ENCODE measurements around the gene DPYSL5.

Gene DPYSL5

DNA sequence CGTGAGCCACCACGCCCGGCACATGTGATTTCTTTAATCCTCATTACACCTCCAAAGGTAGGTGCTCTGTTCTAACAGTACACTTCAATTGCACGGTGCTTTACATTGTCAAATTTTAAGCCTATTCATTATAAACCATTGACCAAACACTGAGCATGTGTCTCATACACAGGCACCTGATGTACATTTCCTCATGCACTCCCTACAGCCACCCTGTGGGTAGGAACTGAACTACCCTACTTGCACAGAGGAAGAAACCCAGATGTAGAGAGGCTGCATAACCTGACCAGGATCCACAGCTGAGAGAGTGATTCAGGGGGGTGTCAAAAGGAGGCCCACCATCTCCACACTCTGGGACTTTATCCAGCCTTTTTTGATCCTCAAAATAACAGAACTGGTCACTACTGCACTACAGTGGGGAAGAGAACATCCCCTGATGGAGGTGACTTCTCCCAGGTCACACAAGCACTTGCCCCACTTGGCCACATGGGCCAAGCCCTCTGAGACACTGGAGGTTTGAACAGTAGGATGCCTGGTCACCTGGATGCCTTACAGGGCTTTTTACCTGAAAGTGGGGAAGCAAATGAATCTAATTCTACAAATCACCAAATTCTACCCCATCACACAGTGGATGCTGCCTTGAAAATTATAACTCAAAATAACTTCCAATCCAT, 6.9 kb upstream of the DPYSL5 start:
- Histone ChIP-seq H3K36me3 (no peaks in the 10 kb centered on the region), H3K27ac (no peak overlapping the region), H3K9me3 (ENCODE audit: severe bottlenecking) (no peaks in the 10 kb centered on the region), H3K27me3 (ENCODE audit: insufficient read depth, low read depth, severe bottlenecking) (peaks cover 2% of the 10 kb centered on the region), H3K4me3 (ENCODE audit: low read depth, low read length) (no peak overlapping the region)
- DNase-seq = peak; percentile 52
- TF ChIP-seq, protein P1, sequence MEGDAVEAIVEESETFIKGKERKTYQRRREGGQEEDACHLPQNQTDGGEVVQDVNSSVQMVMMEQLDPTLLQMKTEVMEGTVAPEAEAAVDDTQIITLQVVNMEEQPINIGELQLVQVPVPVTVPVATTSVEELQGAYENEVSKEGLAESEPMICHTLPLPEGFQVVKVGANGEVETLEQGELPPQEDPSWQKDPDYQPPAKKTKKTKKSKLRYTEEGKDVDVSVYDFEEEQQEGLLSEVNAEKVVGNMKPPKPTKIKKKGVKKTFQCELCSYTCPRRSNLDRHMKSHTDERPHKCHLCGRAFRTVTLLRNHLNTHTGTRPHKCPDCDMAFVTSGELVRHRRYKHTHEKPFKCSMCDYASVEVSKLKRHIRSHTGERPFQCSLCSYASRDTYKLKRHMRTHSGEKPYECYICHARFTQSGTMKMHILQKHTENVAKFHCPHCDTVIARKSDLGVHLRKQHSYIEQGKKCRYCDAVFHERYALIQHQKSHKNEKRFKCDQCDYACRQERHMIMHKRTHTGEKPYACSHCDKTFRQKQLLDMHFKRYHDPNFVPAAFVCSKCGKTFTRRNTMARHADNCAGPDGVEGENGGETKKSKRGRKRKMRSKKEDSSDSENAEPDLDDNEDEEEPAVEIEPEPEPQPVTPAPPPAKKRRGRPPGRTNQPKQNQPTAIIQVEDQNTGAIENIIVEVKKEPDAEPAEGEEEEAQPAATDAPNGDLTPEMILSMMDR (IDR thresholded peaks at IDR 0.05; ENCODE audit: low read depth, low read length) = peak; percentile 63

DNA sequence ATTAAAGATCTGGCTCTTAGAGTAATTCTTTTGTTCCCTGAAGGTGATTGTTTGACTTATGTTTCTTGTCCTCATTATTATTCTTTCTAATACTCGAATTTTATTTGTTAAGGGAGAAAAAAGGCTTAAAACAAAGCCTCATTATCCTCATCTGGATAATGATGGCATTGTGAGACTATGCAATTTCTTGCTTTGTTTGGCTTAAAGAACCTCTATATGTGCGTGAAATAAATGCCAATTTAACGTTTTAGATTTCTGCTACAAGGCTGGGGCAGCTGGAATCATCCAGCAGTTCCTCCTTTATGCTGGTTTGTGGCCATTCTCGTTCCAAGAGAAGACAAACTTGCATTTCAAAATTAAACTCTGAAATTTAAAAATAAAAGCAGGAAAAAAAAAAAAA, 4.9 kb upstream of the DPYSL5 start:
- Histone ChIP-seq H3K4me3 (ENCODE audit: low read depth, low read length) (no peak overlapping the region), H3K27ac (no peak overlapping the region), H3K36me3 (no peaks in the 10 kb centered on the region), H3K9me3 (ENCODE audit: severe bottlenecking) (no peaks in the 10 kb centered on the region), H3K27me3 (ENCODE audit: insufficient read depth, low read depth, severe bottlenecking) (peaks cover 3% of the 10 kb centered on the region)
- TF ChIP-seq, protein P1 (IDR thresholded peaks at IDR 0.05; ENCODE audit: low read depth, low read length) = no peak
- no peak for DNase-seq

DNA sequence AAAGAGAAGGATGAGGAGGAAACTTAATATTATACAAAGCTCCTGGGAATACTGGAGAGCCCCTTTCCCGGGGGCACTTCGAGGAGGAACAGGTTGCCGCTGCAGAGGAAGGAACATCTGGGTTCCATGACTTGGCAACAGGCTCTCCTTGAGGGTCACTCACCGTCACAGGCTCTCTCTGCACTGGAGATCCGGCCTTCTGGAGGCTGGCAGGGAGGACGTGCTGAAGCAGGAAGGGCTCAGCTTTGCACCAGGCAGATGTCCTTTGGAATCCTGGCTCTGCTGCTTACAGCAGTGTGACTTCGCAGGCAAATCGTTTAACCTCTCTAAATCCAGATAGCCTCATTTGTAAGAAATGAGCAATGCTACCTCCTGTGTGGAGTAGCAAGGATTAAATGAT, 2.9 kb upstream of the DPYSL5 start:
- TF ChIP-seq, protein P1 (IDR thresholded peaks at IDR 0.05; ENCODE audit: low read depth, low read length) = no peak
- Histone ChIP-seq H3K9me3 (ENCODE audit: severe bottlenecking) (no peaks in the 10 kb centered on the region), H3K36me3 (no peaks in the 10 kb centered on the region), H3K27me3 (ENCODE audit: insufficient read depth, low read depth, severe bottlenecking) (peaks cover 3% of the 10 kb centered on the region), H3K4me3 (ENCODE audit: low read depth, low read length) (no peak overlapping the region), H3K27ac (no peak overlapping the region)
- DNase-seq = peak; percentile 70

DNA sequence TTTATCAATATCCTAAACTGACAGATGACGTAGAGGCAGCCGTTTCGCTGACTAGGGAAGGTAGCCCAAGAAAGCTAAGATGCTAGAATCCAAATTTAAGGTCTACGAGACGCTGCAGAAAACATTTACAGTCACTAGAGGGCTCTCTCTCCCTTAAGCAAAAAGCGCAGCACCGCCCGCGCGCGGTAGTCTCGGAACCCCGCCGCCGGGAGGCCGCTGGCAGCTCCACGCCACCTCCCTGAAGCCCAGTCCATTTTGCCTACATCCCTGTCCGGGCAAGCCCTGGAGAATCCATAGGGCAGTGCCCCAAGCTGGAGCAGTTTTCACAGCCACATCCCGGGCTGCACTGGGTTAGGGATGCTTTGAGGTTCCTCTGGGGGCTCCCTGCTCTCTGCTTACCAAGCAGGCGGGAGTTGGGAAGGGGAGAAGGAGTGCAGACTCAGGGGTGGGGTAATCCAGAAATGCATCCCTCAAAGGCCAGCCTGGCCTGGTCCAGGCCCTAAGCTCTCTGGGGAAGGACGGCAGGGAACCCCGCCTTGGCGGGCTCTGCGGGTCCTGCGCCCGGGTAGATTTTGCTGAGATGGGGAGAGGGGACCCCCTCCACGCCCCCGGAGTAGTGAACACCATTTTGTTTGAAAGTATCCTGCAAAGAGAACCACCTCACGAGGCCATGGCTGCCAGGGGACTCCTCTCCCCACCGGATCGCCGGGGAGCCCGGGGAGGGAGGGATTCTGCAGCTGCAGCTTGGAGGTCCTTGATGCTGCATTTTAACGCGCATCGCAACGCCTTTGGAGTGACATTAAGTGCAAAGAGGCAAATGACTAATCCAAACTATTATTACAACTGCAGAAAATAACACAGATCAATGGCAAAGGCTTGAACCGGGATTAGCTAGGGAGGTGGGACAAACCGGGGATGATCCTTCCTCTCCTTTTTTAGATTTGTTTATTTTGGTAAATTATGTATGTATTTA, 1.3 kb upstream of the DPYSL5 start:
- peak; percentile 90 for DNase-seq
- Histone ChIP-seq H3K4me3 (ENCODE audit: low read depth, low read length) (peak overlapping the region; percentile 91), H3K27me3 (ENCODE audit: insufficient read depth, low read depth, severe bottlenecking) (peaks cover 3% of the 10 kb centered on the region), H3K36me3 (peaks cover 3% of the 10 kb centered on the region; the same call in 1 of the 2 replicates), H3K9me3 (ENCODE audit: severe bottlenecking) (no peaks in the 10 kb centered on the region), H3K27ac (peak overlapping the region; percentile 13; the same call in 1 of the 2 replicates)
- TF ChIP-seq, protein P1 (IDR thresholded peaks at IDR 0.05; ENCODE audit: low read depth, low read length) = peak; percentile 85

DNA sequence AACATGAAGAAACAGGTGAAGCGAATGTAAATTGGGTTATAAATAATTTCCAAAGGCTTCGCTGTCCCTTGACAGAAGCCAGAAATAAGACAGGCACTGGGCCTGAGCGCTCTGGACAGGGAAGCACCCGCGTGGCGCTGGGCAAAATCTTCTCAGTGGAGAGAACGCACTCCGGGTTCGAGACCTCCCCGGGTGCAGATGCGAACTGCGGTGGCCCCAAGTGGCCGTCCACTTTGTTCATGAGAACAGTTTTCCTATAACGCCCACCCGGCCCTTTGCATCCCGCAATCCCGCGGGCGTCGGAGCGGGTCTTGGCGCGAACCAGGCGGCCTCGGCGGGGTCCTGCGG, 651 bp upstream of the DPYSL5 start:
- Histone ChIP-seq H3K27me3 (ENCODE audit: insufficient read depth, low read depth, severe bottlenecking) (peaks cover 3% of the 10 kb centered on the region), H3K4me3 (ENCODE audit: low read depth, low read length) (peak overlapping the region; percentile 91), H3K27ac (peak overlapping the region; percentile 78), H3K9me3 (ENCODE audit: severe bottlenecking) (no peaks in the 10 kb centered on the region), H3K36me3 (peaks cover 3% of the 10 kb centered on the region; the same call in 1 of the 2 replicates)
- TF ChIP-seq, protein P1 (IDR thresholded peaks at IDR 0.05; ENCODE audit: low read depth, low read length) = no peak
- peak; percentile 72 for DNase-seq
